ENCODE results near the gene CORO2A.

GRCh38 chr9:98241357-98242300 is 49.2 kb upstream of the CORO2A start:
- TF ChIP-seq CTCF (IDR thresholded peaks at IDR 0.05) (no peak), POLR2A (IDR thresholded peaks at IDR 0.05) (no peak), POLR2AphosphoS5 (IDR thresholded peaks at IDR 0.05) (no peak), EP300 (IDR thresholded peaks at IDR 0.05) (no peak)
